ENCODE data around the gene PBXIP1.

Gene PBXIP1

DNA sequence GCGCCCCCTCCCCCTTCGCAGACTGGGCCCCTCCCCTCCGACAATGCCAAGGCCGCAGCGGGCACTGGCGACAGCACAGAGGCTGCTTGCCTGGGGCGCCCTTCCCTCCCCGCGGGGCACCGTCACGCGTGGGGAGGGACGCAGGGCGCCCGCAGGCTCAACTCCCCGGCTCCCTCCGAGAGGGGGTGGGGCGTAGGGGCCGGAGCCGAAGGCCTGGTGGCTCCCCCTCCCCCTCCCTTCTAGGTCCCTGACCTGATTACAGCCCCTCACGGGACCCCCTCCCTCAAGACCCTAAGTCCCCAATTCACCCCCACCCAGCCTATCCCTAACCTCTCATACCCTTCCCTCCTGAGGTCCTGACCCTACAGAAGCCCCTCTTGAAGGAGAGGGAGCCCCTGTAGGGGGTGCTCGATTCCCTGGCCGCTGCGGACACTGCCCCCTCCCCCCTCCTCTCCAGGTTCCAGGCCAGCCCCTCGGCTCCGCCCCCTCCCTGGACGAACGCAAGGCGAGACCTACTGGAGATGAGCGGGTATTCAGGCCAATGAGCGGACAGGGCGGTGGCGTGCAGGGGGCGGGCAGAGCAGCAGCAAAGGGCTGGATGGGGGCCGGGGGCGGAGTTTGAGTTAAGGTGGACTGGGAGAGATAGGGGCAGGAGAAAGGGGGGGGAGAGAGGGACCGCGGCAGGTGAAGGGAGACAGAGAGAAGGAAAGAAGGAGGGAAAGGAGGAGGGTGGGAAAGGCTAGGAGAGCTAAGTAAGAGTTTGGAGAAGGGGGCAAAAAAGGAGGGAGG, 46.0 kb upstream of the PBXIP1 start:
- no peak for TF ChIP-seq EZH2phosphoT487 (IDR thresholded peaks at IDR 0.05; ENCODE audit: borderline replicate concordance, low read length)
- TF ChIP-seq, protein P1, sequence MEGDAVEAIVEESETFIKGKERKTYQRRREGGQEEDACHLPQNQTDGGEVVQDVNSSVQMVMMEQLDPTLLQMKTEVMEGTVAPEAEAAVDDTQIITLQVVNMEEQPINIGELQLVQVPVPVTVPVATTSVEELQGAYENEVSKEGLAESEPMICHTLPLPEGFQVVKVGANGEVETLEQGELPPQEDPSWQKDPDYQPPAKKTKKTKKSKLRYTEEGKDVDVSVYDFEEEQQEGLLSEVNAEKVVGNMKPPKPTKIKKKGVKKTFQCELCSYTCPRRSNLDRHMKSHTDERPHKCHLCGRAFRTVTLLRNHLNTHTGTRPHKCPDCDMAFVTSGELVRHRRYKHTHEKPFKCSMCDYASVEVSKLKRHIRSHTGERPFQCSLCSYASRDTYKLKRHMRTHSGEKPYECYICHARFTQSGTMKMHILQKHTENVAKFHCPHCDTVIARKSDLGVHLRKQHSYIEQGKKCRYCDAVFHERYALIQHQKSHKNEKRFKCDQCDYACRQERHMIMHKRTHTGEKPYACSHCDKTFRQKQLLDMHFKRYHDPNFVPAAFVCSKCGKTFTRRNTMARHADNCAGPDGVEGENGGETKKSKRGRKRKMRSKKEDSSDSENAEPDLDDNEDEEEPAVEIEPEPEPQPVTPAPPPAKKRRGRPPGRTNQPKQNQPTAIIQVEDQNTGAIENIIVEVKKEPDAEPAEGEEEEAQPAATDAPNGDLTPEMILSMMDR (IDR thresholded peaks at IDR 0.05; ENCODE audit: low read depth, low read length, poor library complexity, severe bottlenecking), result peak; percentile 57
- Histone ChIP-seq H3K4me1 (ENCODE audit: control insufficient read depth, low read length) (peaks cover 62% of the 10 kb centered on the region), H3K9me3 (ENCODE audit: control insufficient read depth, insufficient read depth, low read length) (no peaks in the 10 kb centered on the region), H3K79me2 (ENCODE audit: control insufficient read depth, low read length) (peaks cover 26% of the 10 kb centered on the region), H3K4me2 (ENCODE audit: low read length) (peak overlapping the region; percentile 81), H4K20me1 (ENCODE audit: control insufficient read depth, insufficient read depth, low read depth, low read length) (no peaks in the 10 kb centered on the region), H3F3A (ENCODE audit: control insufficient read depth, insufficient read depth) (peaks cover 36% of the 10 kb centered on the region), H3K27me3 (ENCODE audit: control insufficient read depth, low read length) (no peaks in the 10 kb centered on the region), H3K36me3 (ENCODE audit: control insufficient read depth, low read length) (no peaks in the 10 kb centered on the region), H3K9me2 (replicated peaks; ENCODE audit: control insufficient read depth, low read length) (no peaks in the 10 kb centered on the region), H3K4me3 (ENCODE audit: low read length) (peak overlapping the region; percentile 92), H3K27ac (ENCODE audit: low read depth, low read length) (peak overlapping the region; percentile 80)

DNA sequence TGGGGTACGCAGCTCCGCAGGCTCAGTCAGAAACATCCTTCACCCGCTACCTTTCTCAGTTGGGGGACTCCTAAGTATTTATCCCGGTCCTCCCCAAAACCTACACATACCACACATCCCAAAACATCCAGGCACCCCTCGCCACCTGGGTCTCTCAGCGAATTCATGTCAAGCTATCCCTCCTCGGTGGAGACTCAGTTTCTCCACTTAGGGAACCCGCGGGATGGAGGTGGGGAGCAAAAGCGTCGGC, 45.5 kb upstream of the PBXIP1 start:
- no peaks in the 10 kb centered on the region for H3K9me3 ChIP-seq (ENCODE audit: control insufficient read depth, insufficient read depth, low read length)
- H3K27ac ChIP-seq (ENCODE audit: low read depth, low read length), result peak overlapping the region; percentile 80
- peaks cover 56% of the 10 kb centered on the region for H3K4me1 ChIP-seq (ENCODE audit: control insufficient read depth, low read length)
- H3K36me3 ChIP-seq (ENCODE audit: control insufficient read depth, low read length), result no peaks in the 10 kb centered on the region
- H3F3A ChIP-seq (ENCODE audit: control insufficient read depth, insufficient read depth), result peaks cover 32% of the 10 kb centered on the region
- no peaks in the 10 kb centered on the region for H3K27me3 ChIP-seq (ENCODE audit: control insufficient read depth, low read length)
- peak overlapping the region; percentile 81 for H3K4me2 ChIP-seq (ENCODE audit: low read length)
- H3K4me3 ChIP-seq (ENCODE audit: low read length), result peak overlapping the region; percentile 92
- H3K9me2 ChIP-seq (replicated peaks; ENCODE audit: control insufficient read depth, low read length), result no peaks in the 10 kb centered on the region
- H4K20me1 ChIP-seq (ENCODE audit: control insufficient read depth, insufficient read depth, low read depth, low read length), result no peaks in the 10 kb centered on the region
- H3K79me2 ChIP-seq (ENCODE audit: control insufficient read depth, low read length), result peaks cover 26% of the 10 kb centered on the region
- TF ChIP-seq, protein P1 (IDR thresholded peaks at IDR 0.05; ENCODE audit: low read depth, low read length, poor library complexity, severe bottlenecking), result no peak
- TF ChIP-seq EZH2phosphoT487 (IDR thresholded peaks at IDR 0.05; ENCODE audit: borderline replicate concordance, low read length), result no peak

GRCh38 chr1:155000726-155001424, 45.0 kb upstream of the PBXIP1 start:
- Histone ChIP-seq H3F3A (ENCODE audit: control insufficient read depth, insufficient read depth) (peaks cover 33% of the 10 kb centered on the region), H3K4me1 (ENCODE audit: control insufficient read depth, low read length) (peaks cover 52% of the 10 kb centered on the region), H3K27ac (ENCODE audit: low read depth, low read length) (peak overlapping the region; percentile 80), H3K4me2 (ENCODE audit: low read length) (peak overlapping the region; percentile 81), H3K9me2 (replicated peaks; ENCODE audit: control insufficient read depth, low read length) (no peaks in the 10 kb centered on the region), H3K36me3 (ENCODE audit: control insufficient read depth, low read length) (no peaks in the 10 kb centered on the region), H3K79me2 (ENCODE audit: control insufficient read depth, low read length) (peaks cover 26% of the 10 kb centered on the region), H4K20me1 (ENCODE audit: control insufficient read depth, insufficient read depth, low read depth, low read length) (no peaks in the 10 kb centered on the region), H3K9me3 (ENCODE audit: control insufficient read depth, insufficient read depth, low read length) (no peaks in the 10 kb centered on the region), H3K4me3 (ENCODE audit: low read length) (peak overlapping the region; percentile 92), H3K27me3 (ENCODE audit: control insufficient read depth, low read length) (no peaks in the 10 kb centered on the region)
- TF ChIP-seq, protein P1 (IDR thresholded peaks at IDR 0.05; ENCODE audit: low read depth, low read length, poor library complexity, severe bottlenecking), result no peak
- TF ChIP-seq EZH2phosphoT487 (IDR thresholded peaks at IDR 0.05; ENCODE audit: borderline replicate concordance, low read length), result no peak

Measured in DOHH2 (cell line).